Activated CD4-positive, alpha-beta T cell treated with anti-CD3 and anti-CD28 coated beads for 36 hours (primary cell): ENCODE results near the gene CD46. TPM values are rescaled to one million over a fixed set of nuclear protein-coding genes. Genes with fewer than 3 reads are reported as not detected.
"Not testable (repeated sequence)": the region's sequence is repeated elsewhere in the genome, so short reads cannot be mapped to it uniquely, and the experiment has no call there.

Experiments used
- ATAC-seq: fragments of 200-7000 bp; cut with Tn5 transposase; one replicate; pipeline ENCODE4 v1.10.0; 2021; ENCODE audit warnings: mild to moderate bottlenecking, moderate library complexity
- CTCF ChIA-PET: fragments of 350-600 bp; sonication (Branson Sonifier 250); formaldehyde crosslinking; loops from one replicate; lab custom pipeline; 2021; ENCODE audit warnings: antibody characterized with exemption; lab: Charles Lee
- POLR2A ChIA-PET: fragments of 350-600 bp; sonication (Branson Sonifier 250); formaldehyde crosslinking; loops from one replicate; lab custom pipeline; 2021; ENCODE audit warnings: antibody characterized with exemption, inconsistent platforms; lab: Charles Lee
- DNase-seq: peaks from one replicate; pipeline ENCODE4 v3.0.0-alpha.2; 2020
- H3K27ac Mint-ChIP-seq: one replicate; pipeline ENCODE4 v1.8.0; 2021; ENCODE audit warnings: mixed read lengths
- H3K27me3 Mint-ChIP-seq: one replicate; pipeline ENCODE4 v1.8.0; 2021; ENCODE audit warnings: mixed read lengths
- H3K36me3 Mint-ChIP-seq: one replicate; pipeline ENCODE4 v1.8.0; 2021; ENCODE audit warnings: low read depth, mixed read lengths
- H3K4me1 Mint-ChIP-seq: one replicate; pipeline ENCODE4 v1.8.0; 2021; ENCODE audit warnings: mixed read lengths
- H3K4me3 Mint-ChIP-seq: one replicate; pipeline ENCODE4 v1.8.0; 2021; ENCODE audit warnings: mild to moderate bottlenecking, moderate library complexity, mixed read lengths
- H3K9me3 Mint-ChIP-seq: one replicate; pipeline ENCODE4 v1.8.0; 2021; ENCODE audit warnings: low read depth, mixed read lengths
- intact Hi-C, 2 experiments: fragments of 100-400 bp; cut with DNase I in 1 of 2; cut with micrococcal nuclease in 1 of 2; formaldehyde crosslinking; loops; one replicate each; pipeline versions ENCODE4 v1.14.2 to v1.15.1; 2022 to 2024; cut with DNase I, micrococcal nuclease
- total RNA-seq, 2 experiments: library from RNA; stranded (reverse); gene quantifications; one replicate each; pipeline ENCODE4 v1.2.3, GENCODE V29; 2021

Gene CD46
- total RNA-seq, 2 experiments from 2014 or later, result 92.2 to 92.7 TPM

DNA sequence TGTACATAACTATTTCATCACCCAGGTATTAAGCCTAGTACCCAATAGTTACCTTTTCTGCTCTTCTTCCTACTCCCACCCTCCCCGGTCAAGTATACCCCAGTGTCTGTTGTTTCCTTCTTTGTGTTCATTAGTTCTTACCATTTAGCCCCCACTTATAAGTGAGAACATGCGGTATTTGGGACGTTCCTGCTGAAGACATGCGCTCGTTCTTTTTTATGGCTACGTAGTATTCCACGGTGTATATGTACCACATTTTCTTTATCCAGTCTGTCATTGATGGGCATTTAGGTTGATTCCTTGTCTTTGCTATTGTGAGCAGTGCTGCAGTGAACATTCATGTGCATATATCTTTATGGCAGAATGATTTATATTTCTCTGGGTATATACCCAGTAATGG lies 25.6 kb downstream of the CD46 start:
- POLR2A ChIA-PET, result not testable (repeated sequence)

GRCh38 chr1:207779008-207779407 lies 27.2 kb downstream of the CD46 start:
- H3K27me3 Mint-ChIP-seq, result no peaks in the 10 kb centered on the region
- intact Hi-C loops, result no loop called here

More for the DNA sequence above, 25.6 kb downstream of the CD46 start:
- H3K4me3 Mint-ChIP-seq, H3K27me3 Mint-ChIP-seq, intact Hi-C loops, H3K27ac Mint-ChIP-seq, ATAC-seq, DNase-seq: not testable (repeated sequence)
- CTCF ChIA-PET, result interaction anchor here (1.0 kb wide), 1 partner anchor 20 kb away, joined by 6 read pairs; no protein-coding TSS in a partner anchor
- Mint-ChIP-seq H3K4me1 (peaks cover 26% of the 10 kb centered on the region), H3K36me3 (peaks cover 76% of the 10 kb centered on the region), H3K9me3 (peaks cover 14% of the 10 kb centered on the region)

GRCh38 chr1:207781312-207781711 lies 29.5 kb downstream of the CD46 start:
- no peak for DNase-seq
- Mint-ChIP-seq H3K4me3 (no peak overlapping the region), H3K4me1 (peaks cover 18% of the 10 kb centered on the region), H3K9me3 (peaks cover 7% of the 10 kb centered on the region), H3K27ac (no peak overlapping the region), H3K36me3 (peaks cover 51% of the 10 kb centered on the region), H3K27me3 (no peaks in the 10 kb centered on the region)
- intact Hi-C loops, result no loop called here
- no peak for ATAC-seq
- ChIA-PET CTCF (no interaction called here), POLR2A (no interaction called here)

More at GRCh38 chr1:207779008-207779407, 27.2 kb downstream of the CD46 start:
- POLR2A ChIA-PET, result no interaction called here
- Mint-ChIP-seq H3K36me3 (peaks cover 64% of the 10 kb centered on the region), H3K9me3 (peaks cover 7% of the 10 kb centered on the region), H3K27ac (no peak overlapping the region), H3K4me3 (no peak overlapping the region), H3K4me1 (peaks cover 21% of the 10 kb centered on the region)
- DNase-seq, result no peak
- no peak for ATAC-seq
- CTCF ChIA-PET, result interaction anchor here (1.0 kb wide), 1 partner anchor 15 kb away, joined by 3 read pairs; no protein-coding TSS in a partner anchor

DNA sequence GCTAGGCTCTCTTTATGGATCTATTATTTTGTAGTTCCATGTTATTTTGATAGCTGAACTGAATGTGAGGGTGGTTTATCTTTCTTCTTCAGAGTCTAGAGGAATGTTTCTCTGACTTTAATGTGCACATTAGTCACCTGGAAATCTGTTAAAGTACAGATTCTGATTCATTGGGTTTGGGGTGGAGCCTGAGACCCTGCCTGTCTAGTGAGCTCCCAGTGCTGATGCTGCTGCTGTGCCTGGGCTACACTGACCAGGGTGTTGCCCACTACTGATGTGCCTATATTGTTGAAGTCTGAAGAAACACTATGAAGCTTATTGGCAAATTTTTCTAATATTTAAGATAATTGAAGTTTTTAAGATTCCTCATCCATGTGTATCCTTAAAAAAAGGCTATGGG lies 35.9 kb downstream of the CD46 start:
- ChIA-PET POLR2A (no interaction called here), CTCF (interaction anchor here (4.3 kb wide), 1 partner anchor 9 kb away, joined by 31 read pairs; no protein-coding TSS in a partner anchor)
- no peaks in the 10 kb centered on the region for H3K9me3 Mint-ChIP-seq
- H3K27me3 Mint-ChIP-seq, result no peaks in the 10 kb centered on the region
- no peaks in the 10 kb centered on the region for H3K4me1 Mint-ChIP-seq
- H3K36me3 Mint-ChIP-seq, result peaks cover 14% of the 10 kb centered on the region
- ATAC-seq (no peak), DNase-seq (no peak)
- no peak overlapping the region for H3K4me3 Mint-ChIP-seq
- intact Hi-C loops, result no loop called here
- no peak overlapping the region for H3K27ac Mint-ChIP-seq

GRCh38 chr1:207789386-207789785 lies 37.5 kb downstream of the CD46 start:
- no peak for DNase-seq
- Mint-ChIP-seq H3K27ac (no peak overlapping the region), H3K36me3 (peaks cover 12% of the 10 kb centered on the region), H3K9me3 (no peaks in the 10 kb centered on the region), H3K4me1 (no peaks in the 10 kb centered on the region), H3K27me3 (no peaks in the 10 kb centered on the region), H3K4me3 (no peak overlapping the region)
- ATAC-seq, result no peak
- POLR2A ChIA-PET, result no interaction called here
- CTCF ChIA-PET, result interaction anchor here (0.6 to 0.7 kb wide), 2 partner anchors 175 to 184 kb away, joined by 3 read pairs; no protein-coding TSS in a partner anchor
- intact Hi-C loops, result no loop called here

GRCh38 chr1:207789792-207790787 lies 38.2 kb downstream of the CD46 start:
- no peak overlapping the region for H3K27ac Mint-ChIP-seq
- no peak for ATAC-seq
- CTCF ChIA-PET, result interaction anchor here (0.6 to 0.7 kb wide), 3 partner anchors 174 to 281 kb away, joined by 3 read pairs; no protein-coding TSS in a partner anchor
- intact Hi-C loops, result no loop called here
- H3K4me3 Mint-ChIP-seq, result no peak overlapping the region
- H3K4me1 Mint-ChIP-seq, result no peaks in the 10 kb centered on the region
- POLR2A ChIA-PET, result no interaction called here
- no peak for DNase-seq
- H3K36me3 Mint-ChIP-seq, result peaks cover 10% of the 10 kb centered on the region
- no peaks in the 10 kb centered on the region for H3K27me3 Mint-ChIP-seq
- H3K9me3 Mint-ChIP-seq, result no peaks in the 10 kb centered on the region

DNA sequence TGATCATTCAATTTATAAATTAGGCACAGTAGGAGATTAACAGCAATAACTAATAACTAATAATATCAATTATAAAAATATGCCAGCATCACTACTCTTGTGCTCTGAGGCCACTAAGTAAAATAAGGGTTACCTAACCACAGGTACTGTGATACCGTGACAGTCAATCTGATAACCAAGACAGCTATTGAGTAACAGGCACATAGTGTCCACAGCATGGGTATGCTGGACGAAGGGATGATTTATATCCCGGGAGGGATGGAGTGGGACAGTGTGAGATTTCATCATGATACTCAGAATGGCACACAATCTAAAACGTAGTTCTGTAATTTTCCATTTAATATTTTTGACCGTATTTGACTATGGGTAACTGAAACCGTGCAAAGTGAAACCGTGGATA lies 39.4 kb downstream of the CD46 start:
- Mint-ChIP-seq H3K36me3 (peaks cover 13% of the 10 kb centered on the region), H3K9me3 (no peaks in the 10 kb centered on the region), H3K27ac (no peak overlapping the region), H3K4me1 (no peaks in the 10 kb centered on the region), H3K27me3 (no peaks in the 10 kb centered on the region), H3K4me3 (no peak overlapping the region)
- ChIA-PET POLR2A (no interaction called here), CTCF (interaction anchor here (0.6 kb wide), 1 partner anchor 172 kb away, joined by 3 read pairs; no protein-coding TSS in a partner anchor)
- no peak for DNase-seq
- intact Hi-C loops, result no loop called here
- ATAC-seq, result no peak

DNA sequence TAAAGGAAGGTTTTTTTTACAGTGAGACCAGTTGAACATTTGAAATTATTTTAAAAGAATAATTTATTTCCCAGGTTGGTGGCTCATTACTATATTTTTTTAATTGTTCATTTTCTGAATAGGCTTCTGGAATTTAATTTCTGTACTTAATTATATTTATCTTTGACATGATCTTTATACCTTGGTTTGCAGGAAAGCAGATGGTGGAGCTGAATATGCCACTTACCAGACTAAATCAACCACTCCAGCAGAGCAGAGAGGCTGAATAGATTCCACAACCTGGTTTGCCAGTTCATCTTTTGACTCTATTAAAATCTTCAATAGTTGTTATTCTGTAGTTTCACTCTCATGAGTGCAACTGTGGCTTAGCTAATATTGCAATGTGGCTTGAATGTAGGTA lies 41.5 kb downstream of the CD46 start:
- POLR2A ChIA-PET, result no interaction called here

DNA sequence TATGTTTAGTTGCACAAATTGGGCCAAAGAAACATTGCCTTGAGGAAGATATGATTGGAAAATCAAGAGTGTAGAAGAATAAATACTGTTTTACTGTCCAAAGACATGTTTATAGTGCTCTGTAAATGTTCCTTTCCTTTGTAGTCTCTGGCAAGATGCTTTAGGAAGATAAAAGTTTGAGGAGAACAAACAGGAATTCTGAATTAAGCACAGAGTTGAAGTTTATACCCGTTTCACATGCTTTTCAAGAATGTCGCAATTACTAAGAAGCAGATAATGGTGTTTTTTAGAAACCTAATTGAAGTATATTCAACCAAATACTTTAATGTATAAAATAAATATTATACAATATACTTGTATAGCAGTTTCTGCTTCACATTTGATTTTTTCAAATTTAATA lies 43.0 kb downstream of the CD46 start:
- ATAC-seq, result no peak
- Mint-ChIP-seq H3K27ac (no peak overlapping the region), H3K4me3 (no peak overlapping the region), H3K9me3 (no peaks in the 10 kb centered on the region), H3K27me3 (no peaks in the 10 kb centered on the region), H3K36me3 (peaks cover 13% of the 10 kb centered on the region), H3K4me1 (peaks cover 32% of the 10 kb centered on the region)
- intact Hi-C loops, result loop anchor here (5.0 kb wide), 2 partner anchors 43 to 153 kb away; partner anchors contain the start of gene CD46 (in 1 of the 2)
- ChIA-PET CTCF (interaction anchor here (3.2 to 5.3 kb wide), 3 partner anchors 17 to 168 kb away, joined by 21 to 27 read pairs (median 25); no protein-coding TSS in a partner anchor), POLR2A (no interaction called here)
- no peak for DNase-seq

More for the DNA sequence above, 41.5 kb downstream of the CD46 start:
- H3K9me3 Mint-ChIP-seq, result no peaks in the 10 kb centered on the region
- intact Hi-C loops, result no loop called here
- H3K36me3 Mint-ChIP-seq, result peaks cover 13% of the 10 kb centered on the region
- no peak overlapping the region for H3K4me3 Mint-ChIP-seq
- H3K27ac Mint-ChIP-seq, result peak overlapping the region; percentile 19
- DNase-seq (no peak), ATAC-seq (no peak)
- peaks cover 18% of the 10 kb centered on the region for H3K4me1 Mint-ChIP-seq
- H3K27me3 Mint-ChIP-seq, result no peaks in the 10 kb centered on the region
- CTCF ChIA-PET, result interaction anchor here (1.1 kb wide), 1 partner anchor 128 kb away, joined by 4 read pairs; no protein-coding TSS in a partner anchor

DNA sequence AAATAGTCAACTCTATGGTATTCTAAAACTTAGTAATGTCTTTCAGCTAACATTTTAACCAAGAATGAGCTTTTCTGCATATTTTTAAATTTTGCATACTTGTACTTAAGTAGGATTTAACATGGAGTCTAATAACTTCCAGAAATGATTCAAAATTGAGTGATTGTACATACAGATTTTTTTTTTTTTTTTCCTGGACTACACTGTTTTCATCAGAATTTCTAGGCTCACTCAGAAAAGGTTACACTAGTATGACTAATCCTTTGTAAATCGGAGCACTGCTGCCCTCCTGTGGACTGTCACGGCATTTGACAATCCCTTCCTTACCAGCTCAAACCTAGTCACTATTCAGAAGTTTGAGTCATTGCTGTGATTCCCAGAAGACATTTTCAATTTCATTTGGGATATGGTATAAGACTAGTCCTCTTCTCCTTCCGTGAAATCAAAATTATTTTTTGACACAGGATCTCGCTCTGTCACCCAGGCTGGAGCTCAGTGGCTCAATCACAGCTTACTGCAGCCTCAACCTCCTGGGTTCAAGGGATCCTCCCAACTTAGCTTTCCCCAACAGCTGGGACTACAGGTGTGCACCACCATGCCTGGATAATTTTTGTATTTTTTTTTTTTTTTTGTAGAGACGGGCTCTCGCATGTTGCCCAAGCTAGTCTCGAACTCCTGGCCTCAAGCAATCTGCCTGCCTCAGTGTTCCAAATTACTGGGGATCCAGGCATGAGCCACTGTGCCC lies 45.5 kb downstream of the CD46 start:
- POLR2A ChIA-PET, result interaction anchor here (0.6 to 1.4 kb wide), 6 partner anchors 16 to 838 kb away, joined by 3 to 17 read pairs (median 6); no protein-coding TSS in a partner anchor
- H3K27me3 Mint-ChIP-seq, result no peaks in the 10 kb centered on the region
- H3K9me3 Mint-ChIP-seq, result no peaks in the 10 kb centered on the region
- no peak overlapping the region for H3K4me3 Mint-ChIP-seq
- DNase-seq (peak; percentile 90), ATAC-seq (peak; percentile 91)
- no peak overlapping the region for H3K27ac Mint-ChIP-seq
- peaks cover 36% of the 10 kb centered on the region for H3K4me1 Mint-ChIP-seq
- CTCF ChIA-PET, result interaction anchor here (0.6 to 5.3 kb wide), 39 partner anchors 8 to 786 kb away, joined by 3 to 31 read pairs (median 5); no protein-coding TSS in a partner anchor
- peaks cover 16% of the 10 kb centered on the region for H3K36me3 Mint-ChIP-seq
- intact Hi-C loops, result loop anchor here (1.0 to 5.0 kb wide), 6 partner anchors 26 to 166 kb away; partner anchors contain the start of gene CD46 (in 2 of the 2)
